Islet of Langerhans (tissue), 1 donor: Measurements from ENCODE around the gene SEPHS1.
"Not testable (repeated sequence)": the region's sequence is repeated elsewhere in the genome, so short reads cannot be mapped to it uniquely, and the experiment has no call there.

ENCODE experiments used
- FAIRE-seq: peaks from one replicate; lab custom pipeline; 2011; peaks lifted over from hg19 to GRCh38; lab: Jason Lieb, UNC

Gene SEPHS1

DNA sequence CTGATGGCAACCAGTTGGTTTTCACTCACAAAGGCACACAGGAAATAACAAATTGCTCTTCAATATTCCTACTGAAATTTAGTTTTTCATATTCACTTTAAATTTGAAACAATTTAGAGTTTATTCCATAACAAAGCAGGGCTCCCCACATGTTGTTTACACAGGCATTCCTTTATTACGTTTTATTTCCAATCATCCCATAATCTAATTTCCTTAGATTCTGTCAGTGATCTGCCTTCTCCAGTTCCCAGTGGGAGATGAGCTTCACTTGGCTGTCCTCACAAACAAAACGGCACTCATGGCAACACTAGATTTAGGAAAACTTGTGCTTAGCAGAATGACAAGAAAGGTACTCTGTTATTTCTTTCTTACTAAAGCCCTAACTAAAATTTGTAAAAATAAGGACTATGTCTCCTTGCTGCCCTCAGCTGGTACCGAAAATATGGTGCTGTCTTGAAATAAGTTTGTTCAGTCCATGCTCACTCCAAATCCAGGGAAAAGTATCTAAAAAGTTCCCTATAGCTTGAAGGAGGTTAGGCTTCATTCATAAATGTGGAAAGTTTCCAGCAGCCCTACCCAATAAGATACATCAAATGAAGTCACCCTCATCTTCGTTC is 71.2 kb downstream of the SEPHS1 start:
- FAIRE-seq, result no peak

DNA sequence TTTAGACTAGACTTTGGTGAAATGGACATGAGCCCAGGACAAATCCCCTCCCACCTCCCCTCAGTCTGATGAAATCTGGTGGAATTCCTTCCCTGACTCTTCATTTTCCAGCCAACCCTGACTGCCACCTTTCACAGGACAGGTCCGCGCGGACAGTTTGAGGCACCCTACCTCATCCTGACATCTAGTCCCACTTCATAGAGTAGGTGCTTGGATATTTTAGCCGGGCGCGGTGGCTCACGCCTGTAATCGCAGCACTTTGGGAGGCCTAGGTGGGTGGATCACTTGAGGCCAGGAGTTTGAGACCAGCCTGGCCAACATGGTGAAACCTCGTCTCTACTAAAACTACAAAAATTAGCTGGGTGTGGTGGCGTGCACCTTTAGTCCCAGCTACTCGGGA is 71.9 kb downstream of the SEPHS1 start:
- FAIRE-seq, result not testable (repeated sequence)

DNA sequence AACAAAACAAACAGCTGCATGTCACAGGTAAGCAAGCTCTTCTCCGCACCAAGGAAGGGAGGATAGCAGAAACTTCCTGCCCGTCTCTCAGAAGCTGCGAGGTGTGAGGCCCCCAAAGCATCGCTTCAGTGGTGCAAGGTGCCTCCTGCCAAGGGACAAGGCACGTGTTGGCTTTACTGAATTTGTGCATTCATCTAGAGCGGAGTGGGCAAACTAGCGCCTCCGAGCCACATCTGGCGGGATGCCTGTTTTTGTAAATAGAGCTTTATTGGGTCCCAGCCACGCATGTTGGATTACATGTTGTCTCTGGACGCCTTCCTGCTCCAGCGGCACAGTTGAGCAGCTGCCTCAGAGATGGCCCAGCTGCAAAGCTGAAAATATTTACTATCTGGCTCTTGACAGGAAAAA is 75.9 kb downstream of the SEPHS1 start:
- no peak for FAIRE-seq

DNA sequence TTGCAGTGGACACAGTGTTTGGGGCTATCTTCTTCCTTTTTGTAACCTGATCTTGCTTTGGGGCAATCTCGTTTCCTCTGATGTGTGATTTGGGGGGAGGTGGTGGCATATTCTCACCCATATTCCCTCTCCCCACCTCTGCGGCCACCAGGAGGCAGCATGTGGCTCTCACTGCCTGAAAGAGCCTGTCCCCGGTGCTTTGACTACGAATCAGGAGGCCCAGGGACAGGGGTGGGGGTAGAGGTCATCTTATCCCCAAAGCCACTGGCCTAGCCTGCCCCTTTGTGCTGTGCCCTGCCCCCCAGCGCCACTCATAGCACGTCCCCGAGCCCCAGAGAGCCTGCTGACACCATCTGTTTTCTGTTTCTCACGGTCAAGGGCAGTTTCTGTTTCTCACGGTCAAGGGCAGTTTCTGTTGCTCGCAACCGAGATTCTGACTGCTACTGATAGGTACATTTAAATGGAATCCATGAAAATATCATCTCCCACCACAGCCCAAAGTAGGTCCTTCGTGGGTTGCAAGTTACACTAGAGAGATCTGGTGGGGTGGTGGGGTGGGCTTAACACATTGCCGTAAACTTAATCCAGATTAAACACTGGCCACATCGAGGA is 76.4 kb downstream of the SEPHS1 start:
- FAIRE-seq, result no peak

DNA sequence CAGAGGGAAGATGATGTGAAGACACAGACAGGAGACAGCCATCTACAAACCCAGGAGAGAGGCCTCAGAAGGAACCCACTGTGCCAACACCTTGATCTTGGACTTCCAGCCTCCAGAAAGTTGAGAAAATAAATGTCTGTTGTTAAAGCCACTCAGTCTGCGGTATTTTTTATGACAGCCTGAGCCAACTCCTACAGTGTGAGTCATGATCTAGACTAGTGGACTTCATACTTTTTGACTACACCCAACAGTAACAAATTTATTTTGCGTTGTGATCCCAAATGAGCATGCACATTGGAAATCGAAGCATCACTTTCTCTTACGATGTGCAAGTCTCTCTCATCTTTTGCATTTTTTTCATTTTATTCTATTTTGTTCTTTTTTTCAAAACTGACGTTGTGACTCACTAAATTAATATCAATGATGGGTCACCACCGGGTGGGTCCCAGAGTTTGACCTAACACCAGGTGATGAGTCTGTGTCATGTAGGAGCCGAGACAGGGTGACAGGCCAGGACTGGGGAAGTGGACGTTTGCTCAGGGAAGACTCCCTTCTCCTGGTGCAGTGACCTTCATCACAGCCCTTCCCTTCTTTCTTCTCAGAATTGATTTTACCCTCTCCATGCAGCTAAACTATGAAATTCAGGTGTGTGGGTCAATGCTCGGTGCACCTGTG is 77.1 kb downstream of the SEPHS1 start:
- FAIRE-seq, result no peak

DNA sequence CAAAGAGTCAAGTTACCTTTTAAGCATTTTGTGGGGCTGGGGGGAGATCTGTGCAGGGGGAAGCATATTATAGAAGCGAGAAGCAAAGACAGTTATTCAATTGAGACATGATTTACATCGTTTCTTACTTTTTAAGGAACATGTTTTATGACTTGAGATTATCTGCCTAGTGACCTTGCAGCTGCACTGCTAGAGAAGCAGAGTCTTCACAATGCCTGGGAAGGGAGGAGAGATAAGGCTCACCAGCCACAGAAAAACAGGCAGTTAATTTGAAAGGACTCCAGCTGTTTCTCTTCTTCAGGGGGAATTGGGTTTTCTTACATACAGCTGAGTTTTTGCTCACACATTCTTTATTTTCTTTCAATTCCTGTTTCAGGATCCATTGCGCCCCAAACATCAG is 79.3 kb downstream of the SEPHS1 start:
- no peak for FAIRE-seq

DNA sequence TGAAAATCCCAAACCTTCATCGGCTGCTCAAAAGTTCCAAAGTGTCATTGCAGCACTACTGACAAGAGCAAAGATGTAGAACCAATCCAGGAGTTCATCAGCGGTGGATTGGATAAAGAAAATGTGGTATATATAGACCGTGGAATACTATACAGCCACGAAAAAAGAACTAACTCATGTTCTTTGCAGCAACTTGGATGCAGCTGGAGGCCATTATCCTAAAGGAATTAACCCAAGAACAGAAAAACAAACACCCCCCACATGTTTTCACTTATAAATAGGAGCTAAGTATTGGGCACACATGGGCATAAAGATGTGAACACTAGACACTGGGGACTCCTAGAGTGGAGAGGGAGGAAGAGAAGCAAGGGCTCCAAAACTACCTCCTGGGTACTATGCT is 79.8 kb downstream of the SEPHS1 start:
- no peak for FAIRE-seq
